ENCODE measurements around the gene LIN28B.

DNA sequence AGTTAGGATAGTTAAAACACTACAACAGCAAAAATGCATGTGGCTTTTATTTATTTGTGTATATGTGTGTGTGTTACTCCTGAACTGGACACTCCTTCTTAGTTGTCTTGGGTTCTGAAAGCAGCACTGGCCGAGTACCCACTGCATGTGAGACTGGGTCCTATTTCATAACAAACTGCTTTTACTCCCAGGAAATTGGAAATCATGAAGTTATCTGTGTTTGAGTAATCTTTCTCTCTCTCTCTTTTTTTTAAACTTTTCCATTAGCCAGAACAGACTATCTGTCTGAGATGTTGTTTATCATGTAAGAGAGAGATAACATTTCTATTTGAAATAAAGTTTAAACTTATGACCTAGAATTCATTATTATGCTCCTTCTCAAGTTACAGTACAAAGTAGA, 110.4 kb downstream of the LIN28B start:
- TF ChIP-seq, protein P1, sequence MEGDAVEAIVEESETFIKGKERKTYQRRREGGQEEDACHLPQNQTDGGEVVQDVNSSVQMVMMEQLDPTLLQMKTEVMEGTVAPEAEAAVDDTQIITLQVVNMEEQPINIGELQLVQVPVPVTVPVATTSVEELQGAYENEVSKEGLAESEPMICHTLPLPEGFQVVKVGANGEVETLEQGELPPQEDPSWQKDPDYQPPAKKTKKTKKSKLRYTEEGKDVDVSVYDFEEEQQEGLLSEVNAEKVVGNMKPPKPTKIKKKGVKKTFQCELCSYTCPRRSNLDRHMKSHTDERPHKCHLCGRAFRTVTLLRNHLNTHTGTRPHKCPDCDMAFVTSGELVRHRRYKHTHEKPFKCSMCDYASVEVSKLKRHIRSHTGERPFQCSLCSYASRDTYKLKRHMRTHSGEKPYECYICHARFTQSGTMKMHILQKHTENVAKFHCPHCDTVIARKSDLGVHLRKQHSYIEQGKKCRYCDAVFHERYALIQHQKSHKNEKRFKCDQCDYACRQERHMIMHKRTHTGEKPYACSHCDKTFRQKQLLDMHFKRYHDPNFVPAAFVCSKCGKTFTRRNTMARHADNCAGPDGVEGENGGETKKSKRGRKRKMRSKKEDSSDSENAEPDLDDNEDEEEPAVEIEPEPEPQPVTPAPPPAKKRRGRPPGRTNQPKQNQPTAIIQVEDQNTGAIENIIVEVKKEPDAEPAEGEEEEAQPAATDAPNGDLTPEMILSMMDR (IDR thresholded peaks at IDR 0.05 in 8 of 11, conservative IDR thresholded peaks at IDR 0.05 in 3 of 11), result no peak
- TF ChIP-seq POLR2A (IDR thresholded peaks at IDR 0.05), result no peak
- no peak for TF ChIP-seq POLR2AphosphoS5 (IDR thresholded peaks at IDR 0.05)

Measured in spleen (tissue), 7 donors.